ENCODE data around the gene CUL5. TPM values are rescaled to one million over a fixed set of nuclear protein-coding genes. Genes with fewer than 3 reads are reported as not detected.

The CUL5 gene
- total RNA-seq, 3 donors from 2014 or later: 26.2 to 43.7 (median 33.3) TPM

GRCh38 chr11:108142304-108142703, 133.6 kb downstream of the CUL5 start:
- ATAC-seq (no peak), DNase-seq (no peak)
- H3K36me3 ChIP-seq (ENCODE audit: low read depth): peaks cover 4% of the 10 kb centered on the region
- TF ChIP-seq, protein P1, sequence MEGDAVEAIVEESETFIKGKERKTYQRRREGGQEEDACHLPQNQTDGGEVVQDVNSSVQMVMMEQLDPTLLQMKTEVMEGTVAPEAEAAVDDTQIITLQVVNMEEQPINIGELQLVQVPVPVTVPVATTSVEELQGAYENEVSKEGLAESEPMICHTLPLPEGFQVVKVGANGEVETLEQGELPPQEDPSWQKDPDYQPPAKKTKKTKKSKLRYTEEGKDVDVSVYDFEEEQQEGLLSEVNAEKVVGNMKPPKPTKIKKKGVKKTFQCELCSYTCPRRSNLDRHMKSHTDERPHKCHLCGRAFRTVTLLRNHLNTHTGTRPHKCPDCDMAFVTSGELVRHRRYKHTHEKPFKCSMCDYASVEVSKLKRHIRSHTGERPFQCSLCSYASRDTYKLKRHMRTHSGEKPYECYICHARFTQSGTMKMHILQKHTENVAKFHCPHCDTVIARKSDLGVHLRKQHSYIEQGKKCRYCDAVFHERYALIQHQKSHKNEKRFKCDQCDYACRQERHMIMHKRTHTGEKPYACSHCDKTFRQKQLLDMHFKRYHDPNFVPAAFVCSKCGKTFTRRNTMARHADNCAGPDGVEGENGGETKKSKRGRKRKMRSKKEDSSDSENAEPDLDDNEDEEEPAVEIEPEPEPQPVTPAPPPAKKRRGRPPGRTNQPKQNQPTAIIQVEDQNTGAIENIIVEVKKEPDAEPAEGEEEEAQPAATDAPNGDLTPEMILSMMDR (IDR thresholded peaks at IDR 0.05): no peak
- no peak overlapping the region for H3K4me3 ChIP-seq
- H3K9me3 ChIP-seq: no peaks in the 10 kb centered on the region
- intact Hi-C loops (cut with DNase I, micrococcal nuclease): no loop called here
- H3K4me1 ChIP-seq (ENCODE audit: low read depth): no peaks in the 10 kb centered on the region

GRCh38 chr11:108144615-108145014, 135.9 kb downstream of the CUL5 start:
- TF ChIP-seq, protein P1 (IDR thresholded peaks at IDR 0.05): no peak
- DNase-seq: no peak
- ATAC-seq: no peak
- intact Hi-C loops (cut with DNase I, micrococcal nuclease): no loop called here
- no peaks in the 10 kb centered on the region for H3K9me3 ChIP-seq
- H3K4me3 ChIP-seq: no peak overlapping the region
- peaks cover 4% of the 10 kb centered on the region for H3K36me3 ChIP-seq (ENCODE audit: low read depth)
- no peaks in the 10 kb centered on the region for H3K4me1 ChIP-seq (ENCODE audit: low read depth)

GRCh38 chr11:108147150-108147549, 138.5 kb downstream of the CUL5 start:
- H3K36me3 ChIP-seq (ENCODE audit: low read depth): no peaks in the 10 kb centered on the region
- no peak for ATAC-seq
- DNase-seq: no peak
- intact Hi-C loops (cut with DNase I, micrococcal nuclease): no loop called here
- no peaks in the 10 kb centered on the region for H3K9me3 ChIP-seq
- H3K4me3 ChIP-seq: no peak overlapping the region
- H3K4me1 ChIP-seq (ENCODE audit: low read depth): no peaks in the 10 kb centered on the region
- TF ChIP-seq, protein P1 (IDR thresholded peaks at IDR 0.05): no peak

- intact Hi-C loops (cut with DNase I, micrococcal nuclease): no loop called here
- no peaks in the 10 kb centered on the region for H3K36me3 ChIP-seq (ENCODE audit: low read depth)
Measured at GRCh38 chr11:108148556-108148955, 139.9 kb downstream of the CUL5 start.

GRCh38 chr11:108154591-108154990, 145.9 kb downstream of the CUL5 start:
- TF ChIP-seq, protein P1 (IDR thresholded peaks at IDR 0.05): no peak
- no peak for DNase-seq
- Histone ChIP-seq H3K36me3 (ENCODE audit: low read depth) (no peaks in the 10 kb centered on the region), H3K4me3 (no peak overlapping the region), H3K9me3 (no peaks in the 10 kb centered on the region), H3K4me1 (ENCODE audit: low read depth) (no peaks in the 10 kb centered on the region)
- intact Hi-C loops (cut with DNase I, micrococcal nuclease): no loop called here
- ATAC-seq: no peak

More at GRCh38 chr11:108148556-108148955, 139.9 kb downstream of the CUL5 start:
- Histone ChIP-seq H3K4me3 (no peak overlapping the region), H3K9me3 (no peaks in the 10 kb centered on the region), H3K4me1 (ENCODE audit: low read depth) (no peaks in the 10 kb centered on the region)
- TF ChIP-seq, protein P1 (IDR thresholded peaks at IDR 0.05): no peak
- DNase-seq (no peak), ATAC-seq (no peak)

Other genes starting within 250 kb of the CUL5 start
- gene SLC35F2, start 150.1 kb upstream of the CUL5 start, total RNA-seq: 10 to 100 TPM; 13.2 to 32.7 (median 31.6) TPM
- gene RAB39A, start 80.5 kb upstream of the CUL5 start, total RNA-seq: 1 to 10 TPM; 1.4 to 1.8 (median 1.5) TPM
- 100 to 1,000 TPM in 1 of 3 donors, 10 to 100 TPM in 2; 88.8 to 123 (median 98.0) TPM for gene ACAT1, start 112.7 kb downstream of the CUL5 start, total RNA-seq
- gene NPAT, start 213.7 kb downstream of the CUL5 start, total RNA-seq: 10 to 100 TPM; 11.1 to 15.8 (median 14.7) TPM
- gene ATM, start 214.2 kb downstream of the CUL5 start, total RNA-seq: 10 to 100 TPM; 30.5 to 56.8 (median 36.4) TPM

Data from mucosa of descending colon (tissue), 3 donors.